ENCODE measurements around the gene OR4C45. TPM values are rescaled to one million over a fixed set of nuclear protein-coding genes. Genes with fewer than 3 reads are reported as not detected.

The OR4C45 gene
- total RNA-seq, 1 experiment from 2014 or later: not detected

Other genes with a start within 250 kb of the OR4C45 start
- gene OR4C13, start 80.5 kb upstream of the OR4C45 start, total RNA-seq (2014; rRNA removed; shearing (Covaris generic)): not detected in 2 replicates
- gene OR4C12, start 50.3 kb upstream of the OR4C45 start, total RNA-seq (2014; rRNA removed; shearing (Covaris generic)): not detected in 2 replicates

All from SK-MEL-5 (cell line).